Activated B cell treated with CpG ODN at 0.5 μM for 24 hours (primary cell): Measurements from ENCODE around the gene SF3B2. TPM values are rescaled to one million over a fixed set of nuclear protein-coding genes. Genes with fewer than 3 reads are reported as not detected.
A peak's percentile ranks its signal among the peaks of the same experiment; 100 is the strongest.

Source experiments
- ATAC-seq: fragments of 200-7000 bp; cut with Tn5 transposase; one replicate; pipeline ENCODE4 v1.10.0; 2021; ENCODE audit warnings: low read depth, mild to moderate bottlenecking, moderate library complexity
- CTCF ChIA-PET: fragments of 350-600 bp; sonication (Branson Sonifier 250); formaldehyde crosslinking; loops from one replicate; lab custom pipeline; 2021; ENCODE audit warnings: antibody characterized with exemption; lab: Charles Lee
- POLR2A ChIA-PET: fragments of 350-600 bp; sonication (Branson Sonifier 250); formaldehyde crosslinking; loops from one replicate; lab custom pipeline; 2021; ENCODE audit warnings: antibody characterized with exemption; lab: Charles Lee
- DNase-seq: peaks from one replicate; pipeline ENCODE4 v3.0.0; 2022
- H3K27ac Mint-ChIP-seq: one replicate; pipeline ENCODE4 v1.8.0; 2020; ENCODE audit warnings: mixed read lengths
- H3K27me3 Mint-ChIP-seq: one replicate; pipeline ENCODE4 v1.8.0; 2021; ENCODE audit warnings: mixed read lengths
- H3K36me3 Mint-ChIP-seq: one replicate; pipeline ENCODE4 v1.8.0; 2021; ENCODE audit warnings: low read depth, mixed read lengths
- H3K4me1 Mint-ChIP-seq: one replicate; pipeline ENCODE4 v1.8.0; 2021; ENCODE audit warnings: mixed read lengths
- H3K4me3 Mint-ChIP-seq: one replicate; pipeline ENCODE4 v1.8.0; 2020; ENCODE audit warnings: mild to moderate bottlenecking, mixed read lengths
- H3K9me3 Mint-ChIP-seq: one replicate; pipeline ENCODE4 v1.8.0; 2020; ENCODE audit warnings: mixed read lengths
- intact Hi-C: fragments of 100-400 bp; cut with micrococcal nuclease; formaldehyde crosslinking; loops from one replicate; pipeline ENCODE4 v1.15.1; 2024
- total RNA-seq: library from RNA; stranded (reverse); gene quantifications from 2 replicates; pipeline ENCODE4 v1.2.3, GENCODE V29; 2022
- TF ChIP-seq, protein P1 (sequence below): fragments of 200-600 bp; IDR thresholded peaks from one replicate; pipeline ENCODE4 v1.8.0; 2022; ENCODE audit warnings: antibody characterized with exemption, mild to moderate bottlenecking

SF3B2 gene
- total RNA-seq, 1 donor from 2014 or later: 219 TPM

DNA sequence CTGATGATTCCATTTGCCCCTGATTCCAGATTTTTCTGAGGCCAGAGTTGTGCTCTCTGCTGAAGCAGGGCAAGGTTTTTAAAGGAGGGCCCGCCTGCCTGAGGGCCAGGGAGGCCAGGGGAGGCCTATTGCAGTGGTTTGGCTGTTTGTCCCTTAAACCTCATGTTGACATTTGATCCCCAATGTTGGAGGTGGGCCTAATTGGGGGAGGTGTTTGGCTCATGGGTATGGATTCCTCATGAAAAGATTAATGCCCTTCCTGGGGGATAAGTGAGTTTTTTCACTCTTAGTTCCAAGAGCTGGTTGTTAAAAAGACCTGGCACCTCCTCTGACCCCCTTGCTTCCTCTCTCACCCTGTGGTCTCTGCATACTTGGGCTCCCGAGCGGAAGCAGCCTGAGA lies 12.4 kb upstream of the SF3B2 start:
- H3K27ac Mint-ChIP-seq: no peak overlapping the region
- H3K27me3 Mint-ChIP-seq: peaks cover 7% of the 10 kb centered on the region
- TF ChIP-seq, protein P1, sequence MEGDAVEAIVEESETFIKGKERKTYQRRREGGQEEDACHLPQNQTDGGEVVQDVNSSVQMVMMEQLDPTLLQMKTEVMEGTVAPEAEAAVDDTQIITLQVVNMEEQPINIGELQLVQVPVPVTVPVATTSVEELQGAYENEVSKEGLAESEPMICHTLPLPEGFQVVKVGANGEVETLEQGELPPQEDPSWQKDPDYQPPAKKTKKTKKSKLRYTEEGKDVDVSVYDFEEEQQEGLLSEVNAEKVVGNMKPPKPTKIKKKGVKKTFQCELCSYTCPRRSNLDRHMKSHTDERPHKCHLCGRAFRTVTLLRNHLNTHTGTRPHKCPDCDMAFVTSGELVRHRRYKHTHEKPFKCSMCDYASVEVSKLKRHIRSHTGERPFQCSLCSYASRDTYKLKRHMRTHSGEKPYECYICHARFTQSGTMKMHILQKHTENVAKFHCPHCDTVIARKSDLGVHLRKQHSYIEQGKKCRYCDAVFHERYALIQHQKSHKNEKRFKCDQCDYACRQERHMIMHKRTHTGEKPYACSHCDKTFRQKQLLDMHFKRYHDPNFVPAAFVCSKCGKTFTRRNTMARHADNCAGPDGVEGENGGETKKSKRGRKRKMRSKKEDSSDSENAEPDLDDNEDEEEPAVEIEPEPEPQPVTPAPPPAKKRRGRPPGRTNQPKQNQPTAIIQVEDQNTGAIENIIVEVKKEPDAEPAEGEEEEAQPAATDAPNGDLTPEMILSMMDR: no peak
- peaks cover 2% of the 10 kb centered on the region for H3K4me1 Mint-ChIP-seq
- ATAC-seq (no peak), DNase-seq (no peak)
- H3K4me3 Mint-ChIP-seq: no peak overlapping the region
- intact Hi-C loops: no loop called here
- ChIA-PET POLR2A (no interaction called here), CTCF (no interaction called here)
- no peaks in the 10 kb centered on the region for H3K9me3 Mint-ChIP-seq
- H3K36me3 Mint-ChIP-seq: no peaks in the 10 kb centered on the region

- DNase-seq (no peak), ATAC-seq (no peak)
- H3K36me3 Mint-ChIP-seq: no peaks in the 10 kb centered on the region
- H3K9me3 Mint-ChIP-seq: no peaks in the 10 kb centered on the region
- ChIA-PET CTCF (no interaction called here), POLR2A (no interaction called here)
- H3K4me3 Mint-ChIP-seq: no peak overlapping the region
- peaks cover 7% of the 10 kb centered on the region for H3K4me1 Mint-ChIP-seq
- intact Hi-C loops: no loop called here
- no peak overlapping the region for H3K27ac Mint-ChIP-seq
- peaks cover under 1% of the 10 kb centered on the region for H3K27me3 Mint-ChIP-seq
- TF ChIP-seq, protein P1: no peak
Measured at GRCh38 chr11:66042227-66042995, 9.8 kb upstream of the SF3B2 start.

DNA sequence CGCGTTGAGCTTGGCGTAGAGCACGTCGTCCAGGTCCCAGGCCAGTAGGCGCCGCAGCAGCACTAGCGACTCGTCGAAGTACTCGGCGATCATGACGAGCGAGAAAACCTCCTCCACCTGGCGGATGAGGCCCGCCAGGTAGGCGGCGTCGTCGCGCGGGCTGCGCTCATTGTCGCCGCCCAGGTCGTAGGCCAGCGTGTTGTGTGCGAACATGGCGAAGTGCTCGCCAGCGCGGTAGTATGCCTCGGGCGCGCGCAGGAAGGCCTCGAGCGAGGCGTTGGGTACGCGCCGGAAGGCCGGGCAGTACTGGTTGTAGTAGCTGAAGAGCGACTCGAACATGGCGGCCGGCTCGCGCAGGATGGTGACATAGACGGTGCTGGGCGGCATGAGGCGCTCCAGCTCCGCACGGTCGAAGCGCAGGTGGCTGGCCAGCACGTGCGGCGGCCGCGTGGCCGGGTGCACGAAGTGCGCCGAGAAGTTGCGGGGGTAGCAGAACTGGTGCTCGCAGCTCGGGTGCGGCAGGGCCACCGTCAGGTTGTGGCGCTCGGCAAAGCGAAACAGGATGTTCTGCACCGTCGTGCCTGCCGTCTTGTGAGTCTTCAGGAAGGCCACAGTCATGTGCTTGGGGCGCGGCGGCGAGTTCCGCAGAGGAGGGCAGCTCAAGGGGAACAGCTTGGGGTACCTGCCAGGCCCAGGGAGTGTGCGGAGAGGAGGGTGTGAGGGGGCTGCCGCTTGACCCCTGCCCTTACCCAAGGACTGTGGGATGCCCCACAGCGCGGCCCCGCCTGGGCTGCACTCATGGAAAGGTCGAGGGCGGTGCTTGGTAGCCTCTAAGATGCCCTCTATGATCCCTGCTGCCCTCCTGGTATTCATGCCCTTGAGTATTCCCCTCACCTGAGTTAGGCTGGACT lies 8.9 kb upstream of the SF3B2 start:
- POLR2A ChIA-PET: interaction anchor here (0.5 kb wide), 1 partner anchor 29 kb away, joined by 8 read pairs; no protein-coding TSS in a partner anchor

GRCh38 chr11:66044757-66045156 lies 7.4 kb upstream of the SF3B2 start:
- no peaks in the 10 kb centered on the region for H3K36me3 Mint-ChIP-seq
- intact Hi-C loops: loop anchor here (1.0 kb wide), 2 partner anchors 24 to 90 kb away; no protein-coding TSS in a partner anchor
- POLR2A ChIA-PET: interaction anchor here (0.8 to 1.2 kb wide), 3 partner anchors 42 to 333 kb away, joined by 3 to 4 read pairs (median 4); partner anchors contain the start of genes BANF1, CCDC85B and KAT5

More for the DNA sequence above, 8.9 kb upstream of the SF3B2 start:
- CTCF ChIA-PET: interaction anchor here (1.9 to 3.1 kb wide), 2 partner anchors 92 to 99 kb away, joined by 7 to 24 read pairs; no protein-coding TSS in a partner anchor
- H3K9me3 Mint-ChIP-seq: no peaks in the 10 kb centered on the region
- H3K27me3 Mint-ChIP-seq: peaks cover 5% of the 10 kb centered on the region
- no peaks in the 10 kb centered on the region for H3K36me3 Mint-ChIP-seq
- H3K27ac Mint-ChIP-seq: no peak overlapping the region
- peaks cover 7% of the 10 kb centered on the region for H3K4me1 Mint-ChIP-seq
- DNase-seq: no peak
- intact Hi-C loops: no loop called here
- H3K4me3 Mint-ChIP-seq: no peak overlapping the region
- no peak for ATAC-seq
- TF ChIP-seq, protein P1: no peak

More at GRCh38 chr11:66044757-66045156, 7.4 kb upstream of the SF3B2 start:
- H3K4me3 Mint-ChIP-seq: no peak overlapping the region
- peaks cover 8% of the 10 kb centered on the region for H3K27me3 Mint-ChIP-seq
- H3K4me1 Mint-ChIP-seq: peaks cover 9% of the 10 kb centered on the region
- TF ChIP-seq, protein P1: peak; percentile 7
- no peak overlapping the region for H3K27ac Mint-ChIP-seq
- CTCF ChIA-PET: interaction anchor here (0.8 to 3.1 kb wide), 27 partner anchors 9 to 337 kb away, joined by 3 to 24 read pairs (median 5); partner anchors contain the start of genes BANF1, EIF1AD, KAT5 and MUS81
- no peaks in the 10 kb centered on the region for H3K9me3 Mint-ChIP-seq
- ATAC-seq (no peak), DNase-seq (no peak)
